Liver (tissue), 9 donors: ENCODE measurements around the gene CUL1. TPM values are rescaled to one million over a fixed set of nuclear protein-coding genes. Genes with fewer than 3 reads are reported as not detected.

Source experiments
- DNase-seq: peaks from one replicate; pipeline ENCODE4 v3.0.0-alpha.2; 2017; ENCODE audit warnings: low spot score
- H3K27ac ChIP-seq, 2 donors: one replicate each; pipeline ENCODE4 v1.7.0; 2013; ENCODE audit warnings: inconsistent platforms in 2 of 2, low read length in 2 of 2, control low read depth in 1 of 2, low read depth in 1 of 2, mild to moderate bottlenecking in 1 of 2
- H3K27me3 ChIP-seq, 4 donors: one replicate each; pipeline versions ENCODE4 v1.6.1 to v1.7.0; 2013; ENCODE audit warnings: low read length in 3 of 4, inconsistent platforms in 1 of 4, mild to moderate bottlenecking in 1 of 4, moderate library complexity in 1 of 4; ENCODE audit not compliant: control insufficient read depth in 4 of 4, insufficient read depth in 4 of 4
- H3K36me3 ChIP-seq, 4 donors: one replicate each; pipeline versions ENCODE4 v1.6.1 to v1.7.0; 2013; ENCODE audit warnings: low read length in 3 of 4, mild to moderate bottlenecking in 3 of 4, low read depth in 1 of 4, moderate library complexity in 1 of 4; ENCODE audit not compliant: control insufficient read depth in 4 of 4, insufficient read depth in 3 of 4
- H3K4me1 ChIP-seq, 4 donors: one replicate each; pipeline versions ENCODE4 v1.6.1 to v1.7.0; 2013; ENCODE audit warnings: low read length in 3 of 4, mild to moderate bottlenecking in 3 of 4, moderate library complexity in 1 of 4; ENCODE audit not compliant: control insufficient read depth in 4 of 4, insufficient read depth in 4 of 4
- H3K4me3 ChIP-seq, 3 donors: one replicate each; pipeline versions ENCODE4 v1.6.1 to v1.7.0; 2013; ENCODE audit warnings: low read length in 3 of 3, control low read depth in 1 of 3, low read depth in 1 of 3, mild to moderate bottlenecking in 1 of 3
- H3K9ac ChIP-seq, 2 donors: one replicate each; pipeline ENCODE4 v1.7.0; 2013; ENCODE audit warnings: low read length in 2 of 2, mild to moderate bottlenecking in 2 of 2, moderate library complexity in 2 of 2, control low read depth in 1 of 2, low read depth in 1 of 2
- H3K9me3 ChIP-seq, 4 donors: one replicate each; pipeline versions ENCODE4 v1.6.1 to v1.7.0; 2013; ENCODE audit warnings: low read length in 3 of 4; ENCODE audit not compliant: control insufficient read depth in 4 of 4
- EGR1 ChIP-seq, 2 donors: IDR thresholded peaks; 2 replicates each; pipeline ENCODE4 v1.6.1; 2016 to 2018; ENCODE audit warnings: antibody characterized with exemption in 2 of 2, low read depth in 2 of 2
- FOXA1 ChIP-seq: IDR thresholded peaks from 2 replicates; pipeline ENCODE4 v1.6.1; 2016; ENCODE audit warnings: antibody characterized with exemption
- FOXA2 ChIP-seq: IDR thresholded peaks from 2 replicates; pipeline ENCODE4 v1.6.1; 2016; ENCODE audit warnings: antibody characterized with exemption
- GABPA ChIP-seq, 2 donors: IDR thresholded peaks in 1 of 2; conservative IDR thresholded peaks in 1 of 2; 2 replicates each; pipeline ENCODE4 v1.6.1; 2016; ENCODE audit warnings: antibody characterized with exemption in 2 of 2, mild to moderate bottlenecking in 1 of 2, moderate library complexity in 1 of 2
- HNF4A ChIP-seq, 2 donors: conservative IDR thresholded peaks; 2 replicates each; pipeline ENCODE4 v1.6.1; 2016; ENCODE audit warnings: antibody characterized with exemption in 2 of 2, mild to moderate bottlenecking in 2 of 2
- HNF4G ChIP-seq: IDR thresholded peaks from 2 replicates; pipeline ENCODE4 v1.6.1; 2016; ENCODE audit warnings: antibody characterized with exemption
- NR2F2 ChIP-seq: IDR thresholded peaks from 2 replicates; pipeline ENCODE4 v1.6.1; 2016; ENCODE audit warnings: antibody characterized with exemption
- RAD21 ChIP-seq, 2 donors: IDR thresholded peaks; 2 replicates each; pipeline ENCODE4 v1.6.1; 2016; ENCODE audit warnings: antibody characterized with exemption in 2 of 2, mild to moderate bottlenecking in 2 of 2
- RXRA ChIP-seq, 2 donors: IDR thresholded peaks; 2 replicates each; pipeline ENCODE4 v1.6.1; 2017 to 2018; ENCODE audit warnings: antibody characterized with exemption in 2 of 2, mild to moderate bottlenecking in 1 of 2
- SP1 ChIP-seq: IDR thresholded peaks from 2 replicates; pipeline ENCODE4 v1.6.1; 2018; ENCODE audit warnings: antibody characterized with exemption, mild to moderate bottlenecking
- TAF1 ChIP-seq: conservative IDR thresholded peaks from 2 replicates; pipeline ENCODE4 v1.6.1; 2016; ENCODE audit warnings: antibody characterized with exemption, mild to moderate bottlenecking
- YY1 ChIP-seq: IDR thresholded peaks from 2 replicates; pipeline ENCODE4 v1.6.1; 2016; ENCODE audit warnings: antibody characterized with exemption, mild to moderate bottlenecking
- WGBS: extraction: QIAGEN DNeasy Blood & Tissue Kit; methylation state at CpG from one replicate; pipeline ENCODE4 v1.1.7; 2013; 5-methylcytosine and 5-hydroxymethylcytosine counted together
- polyA plus RNA-seq, 2 donors: library from polyadenylated mRNA; stranded (reverse) in 1 of 2; unstranded in 1 of 2; fragments of 200-250 nt in 1 of 2; fragments of >200 nt in 1 of 2; fragmentation: Nextera tagmentation in 1 of 2; extraction: Ambion mirVana in 1 of 2; gene quantifications; one replicate each; pipeline versions ENCODE4 v1.2.1 to v1.2.3, GENCODE V29; 2013 to 2015
- total RNA-seq, 2 donors: library from RNA; depleted of rRNA; stranded (reverse); fragments of >200 nt; gene quantifications; one replicate each; pipeline ENCODE4 v1.2.3, GENCODE V29; 2014
- TF ChIP-seq, protein P1 (sequence below): IDR thresholded peaks from 2 replicates; pipeline ENCODE4 v1.6.1; 2016; ENCODE audit warnings: antibody characterized with exemption
- TF ChIP-seq, protein P2 (sequence below): fragments of 150-350 bp; IDR thresholded peaks from 2 replicates; pipeline ENCODE4 v1.5.1; 2017; ENCODE audit warnings: improper control_type of control experiment, low read depth, low read length; ENCODE audit not compliant: missing input control
- TF ChIP-seq, protein P3 (sequence below): IDR thresholded peaks from 2 replicates; pipeline ENCODE4 v1.6.1; 2016; ENCODE audit warnings: antibody characterized with exemption, mild to moderate bottlenecking
- TF ChIP-seq, protein P4 (sequence below): IDR thresholded peaks from 2 replicates; pipeline ENCODE4 v1.6.1; 2016; ENCODE audit warnings: antibody characterized with exemption
- TF ChIP-seq, protein P5 (sequence below): IDR thresholded peaks from 2 replicates; pipeline ENCODE4 v1.6.1; 2016; ENCODE audit warnings: antibody characterized with exemption
- donor health status: healthy.
- donor health status: healthy.
- donor health status: healthy.
- donor health status: healthy.
- donor health status: healthy.

The CUL1 gene
- total and polyA plus RNA-seq, 4 donors = 21.7 to 56.7 (median 26.7) TPM

DNA sequence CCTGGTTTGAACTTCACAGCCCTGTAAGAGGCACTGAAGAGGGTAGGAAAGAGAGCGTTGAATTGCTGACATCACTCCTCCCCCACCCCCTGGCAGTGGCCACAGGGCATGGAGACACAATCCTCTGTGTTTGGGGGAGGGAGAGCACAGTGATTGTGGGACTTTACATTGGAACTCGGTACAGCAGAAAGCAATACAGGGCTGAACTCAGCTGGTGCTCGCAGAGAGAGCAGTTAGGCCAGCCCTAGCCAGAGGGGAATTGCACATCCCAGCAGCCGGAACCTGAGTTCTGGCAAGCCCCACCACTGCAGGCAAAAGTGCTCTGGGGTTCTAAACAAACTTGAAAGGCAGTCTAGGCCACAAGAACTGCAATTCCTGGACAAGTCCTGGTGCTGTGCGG, 24.0 kb upstream of the CUL1 start:
- WGBS = 93% methylated on average over 5 of the region's 5 CpGs
- Histone ChIP-seq H3K4me3 (no peak overlapping the region), H3K9me3 (peaks cover 0 to 12% (median 4%) of the 10 kb centered on the region in 4 donors), H3K27ac (no peak overlapping the region), H3K27me3 (no peaks in the 10 kb centered on the region), H3K4me1 (no peaks in the 10 kb centered on the region), H3K36me3 (no peaks in the 10 kb centered on the region), H3K9ac (no peak overlapping the region)
- TF ChIP-seq, protein P1, sequence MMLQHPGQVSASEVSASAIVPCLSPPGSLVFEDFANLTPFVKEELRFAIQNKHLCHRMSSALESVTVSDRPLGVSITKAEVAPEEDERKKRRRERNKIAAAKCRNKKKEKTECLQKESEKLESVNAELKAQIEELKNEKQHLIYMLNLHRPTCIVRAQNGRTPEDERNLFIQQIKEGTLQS = no peak
- TF ChIP-seq HNF4G (no peak), TAF1 (no peak), GABPA (IDR thresholded peaks at IDR 0.05 in 1 of 2, conservative IDR thresholded peaks at IDR 0.05 in 1 of 2) (no peak), SP1 (no peak), HNF4A (conservative IDR thresholded peaks at IDR 0.05) (no peak), YY1 (no peak), FOXA2 (no peak), RAD21 (IDR thresholded peaks at IDR 0.05) (no peak), FOXA1 (no peak), RXRA (IDR thresholded peaks at IDR 0.05) (no peak), EGR1 (IDR thresholded peaks at IDR 0.05; ENCODE audit: low read depth in 2 of 2) (no peak)
- TF ChIP-seq, protein P2, sequence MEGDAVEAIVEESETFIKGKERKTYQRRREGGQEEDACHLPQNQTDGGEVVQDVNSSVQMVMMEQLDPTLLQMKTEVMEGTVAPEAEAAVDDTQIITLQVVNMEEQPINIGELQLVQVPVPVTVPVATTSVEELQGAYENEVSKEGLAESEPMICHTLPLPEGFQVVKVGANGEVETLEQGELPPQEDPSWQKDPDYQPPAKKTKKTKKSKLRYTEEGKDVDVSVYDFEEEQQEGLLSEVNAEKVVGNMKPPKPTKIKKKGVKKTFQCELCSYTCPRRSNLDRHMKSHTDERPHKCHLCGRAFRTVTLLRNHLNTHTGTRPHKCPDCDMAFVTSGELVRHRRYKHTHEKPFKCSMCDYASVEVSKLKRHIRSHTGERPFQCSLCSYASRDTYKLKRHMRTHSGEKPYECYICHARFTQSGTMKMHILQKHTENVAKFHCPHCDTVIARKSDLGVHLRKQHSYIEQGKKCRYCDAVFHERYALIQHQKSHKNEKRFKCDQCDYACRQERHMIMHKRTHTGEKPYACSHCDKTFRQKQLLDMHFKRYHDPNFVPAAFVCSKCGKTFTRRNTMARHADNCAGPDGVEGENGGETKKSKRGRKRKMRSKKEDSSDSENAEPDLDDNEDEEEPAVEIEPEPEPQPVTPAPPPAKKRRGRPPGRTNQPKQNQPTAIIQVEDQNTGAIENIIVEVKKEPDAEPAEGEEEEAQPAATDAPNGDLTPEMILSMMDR = no peak
- TF ChIP-seq, protein P3, sequence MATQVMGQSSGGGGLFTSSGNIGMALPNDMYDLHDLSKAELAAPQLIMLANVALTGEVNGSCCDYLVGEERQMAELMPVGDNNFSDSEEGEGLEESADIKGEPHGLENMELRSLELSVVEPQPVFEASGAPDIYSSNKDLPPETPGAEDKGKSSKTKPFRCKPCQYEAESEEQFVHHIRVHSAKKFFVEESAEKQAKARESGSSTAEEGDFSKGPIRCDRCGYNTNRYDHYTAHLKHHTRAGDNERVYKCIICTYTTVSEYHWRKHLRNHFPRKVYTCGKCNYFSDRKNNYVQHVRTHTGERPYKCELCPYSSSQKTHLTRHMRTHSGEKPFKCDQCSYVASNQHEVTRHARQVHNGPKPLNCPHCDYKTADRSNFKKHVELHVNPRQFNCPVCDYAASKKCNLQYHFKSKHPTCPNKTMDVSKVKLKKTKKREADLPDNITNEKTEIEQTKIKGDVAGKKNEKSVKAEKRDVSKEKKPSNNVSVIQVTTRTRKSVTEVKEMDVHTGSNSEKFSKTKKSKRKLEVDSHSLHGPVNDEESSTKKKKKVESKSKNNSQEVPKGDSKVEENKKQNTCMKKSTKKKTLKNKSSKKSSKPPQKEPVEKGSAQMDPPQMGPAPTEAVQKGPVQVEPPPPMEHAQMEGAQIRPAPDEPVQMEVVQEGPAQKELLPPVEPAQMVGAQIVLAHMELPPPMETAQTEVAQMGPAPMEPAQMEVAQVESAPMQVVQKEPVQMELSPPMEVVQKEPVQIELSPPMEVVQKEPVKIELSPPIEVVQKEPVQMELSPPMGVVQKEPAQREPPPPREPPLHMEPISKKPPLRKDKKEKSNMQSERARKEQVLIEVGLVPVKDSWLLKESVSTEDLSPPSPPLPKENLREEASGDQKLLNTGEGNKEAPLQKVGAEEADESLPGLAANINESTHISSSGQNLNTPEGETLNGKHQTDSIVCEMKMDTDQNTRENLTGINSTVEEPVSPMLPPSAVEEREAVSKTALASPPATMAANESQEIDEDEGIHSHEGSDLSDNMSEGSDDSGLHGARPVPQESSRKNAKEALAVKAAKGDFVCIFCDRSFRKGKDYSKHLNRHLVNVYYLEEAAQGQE = no peak
- TF ChIP-seq, protein P4, sequence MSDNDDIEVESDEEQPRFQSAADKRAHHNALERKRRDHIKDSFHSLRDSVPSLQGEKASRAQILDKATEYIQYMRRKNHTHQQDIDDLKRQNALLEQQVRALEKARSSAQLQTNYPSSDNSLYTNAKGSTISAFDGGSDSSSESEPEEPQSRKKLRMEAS = no peak
- no peak for DNase-seq

DNA sequence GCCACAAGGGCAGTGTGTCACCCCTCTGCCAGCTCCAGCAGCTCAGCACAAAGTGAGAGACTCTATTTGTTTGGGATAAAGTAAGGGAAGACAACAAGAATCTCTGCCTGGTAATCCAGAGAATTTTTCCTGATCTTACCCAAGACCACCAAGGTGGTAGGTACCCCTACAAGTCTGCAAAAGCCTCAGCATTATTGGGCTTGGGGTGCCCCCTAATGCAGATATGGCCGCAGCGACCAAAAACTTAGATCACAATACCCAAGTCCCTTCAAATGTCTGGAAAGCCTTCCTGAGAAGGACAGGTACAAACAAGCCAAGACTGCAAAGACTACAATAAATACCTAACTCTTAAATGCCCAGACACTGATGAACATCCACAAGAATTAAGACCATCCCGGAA, 22.4 kb upstream of the CUL1 start:
- TF ChIP-seq, protein P2 = no peak
- TF ChIP-seq RAD21 (IDR thresholded peaks at IDR 0.05) (no peak), EGR1 (IDR thresholded peaks at IDR 0.05; ENCODE audit: low read depth in 2 of 2) (no peak), NR2F2 (no peak), TAF1 (no peak), FOXA2 (no peak), HNF4A (conservative IDR thresholded peaks at IDR 0.05) (no peak), FOXA1 (no peak), SP1 (no peak), GABPA (IDR thresholded peaks at IDR 0.05 in 1 of 2, conservative IDR thresholded peaks at IDR 0.05 in 1 of 2) (no peak), YY1 (no peak)
- TF ChIP-seq, protein P1 = no peak
- TF ChIP-seq, protein P5, sequence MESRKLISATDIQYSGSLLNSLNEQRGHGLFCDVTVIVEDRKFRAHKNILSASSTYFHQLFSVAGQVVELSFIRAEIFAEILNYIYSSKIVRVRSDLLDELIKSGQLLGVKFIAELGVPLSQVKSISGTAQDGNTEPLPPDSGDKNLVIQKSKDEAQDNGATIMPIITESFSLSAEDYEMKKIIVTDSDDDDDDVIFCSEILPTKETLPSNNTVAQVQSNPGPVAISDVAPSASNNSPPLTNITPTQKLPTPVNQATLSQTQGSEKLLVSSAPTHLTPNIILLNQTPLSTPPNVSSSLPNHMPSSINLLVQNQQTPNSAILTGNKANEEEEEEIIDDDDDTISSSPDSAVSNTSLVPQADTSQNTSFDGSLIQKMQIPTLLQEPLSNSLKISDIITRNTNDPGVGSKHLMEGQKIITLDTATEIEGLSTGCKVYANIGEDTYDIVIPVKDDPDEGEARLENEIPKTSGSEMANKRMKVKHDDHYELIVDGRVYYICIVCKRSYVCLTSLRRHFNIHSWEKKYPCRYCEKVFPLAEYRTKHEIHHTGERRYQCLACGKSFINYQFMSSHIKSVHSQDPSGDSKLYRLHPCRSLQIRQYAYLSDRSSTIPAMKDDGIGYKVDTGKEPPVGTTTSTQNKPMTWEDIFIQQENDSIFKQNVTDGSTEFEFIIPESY = no peak
- TF ChIP-seq, protein P4 = no peak
- no peak for DNase-seq
- Histone ChIP-seq H3K27me3 (no peaks in the 10 kb centered on the region), H3K4me3 (no peak overlapping the region), H3K36me3 (no peaks in the 10 kb centered on the region), H3K9ac (no peak overlapping the region), H3K4me1 (no peaks in the 10 kb centered on the region), H3K9me3 (peaks cover 0 to 12% (median 4%) of the 10 kb centered on the region in 4 donors), H3K27ac (no peak overlapping the region)
- 98% methylated on average over 3 of the region's 3 CpGs for WGBS
